Activated CD8-positive, alpha-beta T cell treated with anti-CD3 and anti-CD28 coated beads, Interleukin-2, amount 10 ng/mL, durations not matched to agents 7 days and 5 days (primary cell): ENCODE results near the gene ZNF579. TPM values are rescaled to one million over a fixed set of nuclear protein-coding genes. Genes with fewer than 3 reads are reported as not detected.

Experiments
- ATAC-seq: fragments of 150-1000 bp; cut with Tn5 transposase; one replicate; pipeline ENCODE4 v1.10.0; 2021; ENCODE audit warnings: moderate library complexity
- CTCF ChIA-PET: fragments of 350-600 bp; sonication (Branson Sonifier 250); formaldehyde crosslinking; loops from one replicate; lab custom pipeline; 2021; ENCODE audit warnings: antibody characterized with exemption; lab: Charles Lee
- POLR2A ChIA-PET: fragments of 350-600 bp; sonication (Branson Sonifier 250); formaldehyde crosslinking; loops from one replicate; lab custom pipeline; 2021; ENCODE audit warnings: antibody characterized with exemption; lab: Charles Lee
- DNase-seq: peaks from one replicate; pipeline ENCODE4 v3.0.0-alpha.2; 2020
- H3K27ac Mint-ChIP-seq: one replicate; pipeline ENCODE4 v1.8.0; 2021; ENCODE audit warnings: mild to moderate bottlenecking, mixed read lengths
- H3K27me3 Mint-ChIP-seq: one replicate; pipeline ENCODE4 v1.8.0; 2021; ENCODE audit warnings: low read depth, mixed read lengths
- H3K36me3 Mint-ChIP-seq: one replicate; pipeline ENCODE4 v1.8.0; 2021; ENCODE audit warnings: low read depth, mixed read lengths
- H3K4me1 Mint-ChIP-seq: one replicate; pipeline ENCODE4 v1.8.0; 2021; ENCODE audit warnings: low read depth, mixed read lengths
- H3K4me3 Mint-ChIP-seq: one replicate; pipeline ENCODE4 v1.8.0; 2021; ENCODE audit warnings: mild to moderate bottlenecking, mixed read lengths
- H3K9me3 Mint-ChIP-seq: one replicate; pipeline ENCODE4 v1.8.0; 2022; ENCODE audit warnings: mixed read lengths; ENCODE audit not compliant: insufficient read depth
- total RNA-seq, 2 experiments: library from RNA; stranded (reverse); gene quantifications; one replicate each; pipeline ENCODE4 v1.2.3, GENCODE V29; 2021

Gene ZNF579
- total RNA-seq = 1 to 10 TPM; 5.6 to 6.2 TPM

GRCh38 chr19:55580628-55581144 is at the start of gene ZNF579:
Gene ZNF579 (minus strand): TSS chr19:55580848. CDS start chr19:55579639, 1,209 bp downstream.
- Mint-ChIP-seq H3K9me3 (no peaks in the 10 kb centered on the region), H3K36me3 (peaks cover 14% of the 10 kb centered on the region), H3K27ac (peak within 1 kb of the TSS; percentile 91), H3K4me3 (peak within 1 kb of the TSS; percentile 76), H3K27me3 (peaks cover 9% of the 10 kb centered on the region), H3K4me1 (peaks cover 25% of the 10 kb centered on the region)
- ChIA-PET CTCF (interaction anchor here (2.0 kb wide), 1 partner anchor 53 kb away, joined by 9 read pairs; no protein-coding TSS in a partner anchor), POLR2A (interaction anchor here (0.7 to 2.0 kb wide), 4 partner anchors 19 to 54 kb away, joined by 3 to 9 read pairs (median 4); partner anchors contain the start of gene FIZ1)
- peak; percentile 69 for ATAC-seq
- DNase-seq = peak; percentile 79

GRCh38 chr19:55626350-55626749 is 45.7 kb upstream of the ZNF579 start:
- ATAC-seq (peak; percentile 73), DNase-seq (peak; percentile 84)
- ChIA-PET POLR2A (interaction anchor here (1.1 to 2.8 kb wide), 4 partner anchors 9 to 150 kb away, joined by 3 to 27 read pairs (median 7); partner anchors contain the start of genes FIZ1, ZNF524, ZNF628 and ZNF865), CTCF (interaction anchor here (0.8 to 7.1 kb wide), 21 partner anchors 9 to 508 kb away, joined by 3 to 59 read pairs (median 4); partner anchors contain the start of genes ISOC2, TMEM238, U2AF2 and ZNF524)
- H3K36me3 Mint-ChIP-seq = peaks cover 3% of the 10 kb centered on the region
- H3K4me3 Mint-ChIP-seq = peak overlapping the region; percentile 71
- H3K4me1 Mint-ChIP-seq = peaks cover 39% of the 10 kb centered on the region
- peaks cover 13% of the 10 kb centered on the region for H3K27me3 Mint-ChIP-seq
- H3K9me3 Mint-ChIP-seq = peaks cover 4% of the 10 kb centered on the region
- H3K27ac Mint-ChIP-seq = peak overlapping the region; percentile 87

GRCh38 chr19:55625004-55625326 is 44.3 kb upstream of the ZNF579 start:
- peaks cover 13% of the 10 kb centered on the region for H3K27me3 Mint-ChIP-seq
- peaks cover 53% of the 10 kb centered on the region for H3K4me1 Mint-ChIP-seq
- peak overlapping the region; percentile 98 for H3K27ac Mint-ChIP-seq
- peaks cover 15% of the 10 kb centered on the region for H3K36me3 Mint-ChIP-seq
- ChIA-PET CTCF (interaction anchor here (0.9 to 7.1 kb wide), 13 partner anchors 8 to 371 kb away, joined by 3 to 59 read pairs (median 6); partner anchors contain the start of genes FIZ1 and ZNF865), POLR2A (interaction anchor here (0.6 to 2.8 kb wide), 9 partner anchors 10 to 685 kb away, joined by 3 to 27 read pairs (median 3); partner anchors contain the start of genes FIZ1, NAT14, PPP6R1 and ZNF865)
- DNase-seq (no peak), ATAC-seq (no peak)
- peak overlapping the region; percentile 85 for H3K4me3 Mint-ChIP-seq
- H3K9me3 Mint-ChIP-seq = peaks cover 4% of the 10 kb centered on the region

GRCh38 chr19:55624109-55625003 is 43.7 kb upstream of the ZNF579 start, which contains the start of gene ZNF784:
Gene ZNF784 (minus strand): TSS chr19:55624566. CDS start chr19:55624561, 5 bp downstream.
- Mint-ChIP-seq H3K4me3 (peak within 1 kb of the TSS; percentile 85), H3K4me1 (peaks cover 57% of the 10 kb centered on the region), H3K27me3 (peaks cover 13% of the 10 kb centered on the region), H3K36me3 (peaks cover 19% of the 10 kb centered on the region), H3K27ac (peak within 1 kb of the TSS; percentile 98), H3K9me3 (peaks cover 4% of the 10 kb centered on the region)
- POLR2A ChIA-PET = interaction anchor here (0.6 to 2.8 kb wide), 8 partner anchors 10 to 365 kb away, joined by 3 to 27 read pairs (median 3); partner anchors contain the start of genes FIZ1, NAT14, PPP6R1 and ZNF865
- CTCF ChIA-PET = interaction anchor here (0.8 to 7.1 kb wide), 11 partner anchors 9 to 370 kb away, joined by 3 to 59 read pairs (median 5); partner anchors contain the start of genes FIZ1 and ZNF865
- DNase-seq = peak; percentile 94
- peak; percentile 62 for ATAC-seq

- peaks cover 22% of the 10 kb centered on the region for H3K36me3 Mint-ChIP-seq
- peaks cover 10% of the 10 kb centered on the region for H3K27me3 Mint-ChIP-seq
- ATAC-seq = no peak
- H3K27ac Mint-ChIP-seq = no peak overlapping the region
- H3K4me3 Mint-ChIP-seq = peak overlapping the region; percentile 85
- H3K9me3 Mint-ChIP-seq = peaks cover 4% of the 10 kb centered on the region
- no peak for DNase-seq
- ChIA-PET CTCF (interaction anchor here (1.5 to 7.1 kb wide), 5 partner anchors 9 to 120 kb away, joined by 5 to 59 read pairs (median 13); partner anchors contain the start of gene ZNF865), POLR2A (interaction anchor here (1.6 to 2.8 kb wide), 2 partner anchors 17 to 24 kb away, joined by 10 to 27 read pairs; partner anchors contain the start of genes FIZ1 and ZNF865)
- H3K4me1 Mint-ChIP-seq = peaks cover 60% of the 10 kb centered on the region
Observed at GRCh38 chr19:55623561-55623960, 42.9 kb upstream of the ZNF579 start.

GRCh38 chr19:55623130-55623529 is 42.5 kb upstream of the ZNF579 start:
- DNase-seq = no peak
- H3K27ac Mint-ChIP-seq = no peak overlapping the region
- peaks cover 22% of the 10 kb centered on the region for H3K36me3 Mint-ChIP-seq
- POLR2A ChIA-PET = no interaction called here
- CTCF ChIA-PET = interaction anchor here (0.9 to 7.1 kb wide), 4 partner anchors 10 to 119 kb away, joined by 3 to 59 read pairs (median 18); partner anchors contain the start of gene ZNF865
- H3K4me1 Mint-ChIP-seq = peaks cover 60% of the 10 kb centered on the region
- H3K9me3 Mint-ChIP-seq = peaks cover 4% of the 10 kb centered on the region
- peaks cover 8% of the 10 kb centered on the region for H3K27me3 Mint-ChIP-seq
- ATAC-seq = no peak
- H3K4me3 Mint-ChIP-seq = no peak overlapping the region

- H3K9me3 Mint-ChIP-seq = peaks cover 4% of the 10 kb centered on the region
- no peak for ATAC-seq
- peaks cover 56% of the 10 kb centered on the region for H3K4me1 Mint-ChIP-seq
- H3K27ac Mint-ChIP-seq = no peak overlapping the region
- H3K4me3 Mint-ChIP-seq = no peak overlapping the region
- peaks cover 3% of the 10 kb centered on the region for H3K27me3 Mint-ChIP-seq
- CTCF ChIA-PET = interaction anchor here (0.9 to 7.1 kb wide), 3 partner anchors 10 to 119 kb away, joined by 3 to 59 read pairs (median 24); partner anchors contain the start of gene ZNF865
- H3K36me3 Mint-ChIP-seq = peaks cover 26% of the 10 kb centered on the region
- no peak for DNase-seq
- POLR2A ChIA-PET = no interaction called here
Observed at GRCh38 chr19:55622242-55622969, 41.8 kb upstream of the ZNF579 start.

GRCh38 chr19:55621673-55622231 is 41.1 kb upstream of the ZNF579 start:
- ChIA-PET POLR2A (no interaction called here), CTCF (interaction anchor here (3.9 to 7.1 kb wide), 2 partner anchors 10 to 16 kb away, joined by 13 to 59 read pairs; partner anchors contain the start of gene ZNF865)
- Mint-ChIP-seq H3K4me1 (peaks cover 50% of the 10 kb centered on the region), H3K4me3 (no peak overlapping the region), H3K9me3 (peaks cover 4% of the 10 kb centered on the region), H3K27ac (no peak overlapping the region), H3K27me3 (peaks cover under 1% of the 10 kb centered on the region), H3K36me3 (peaks cover 30% of the 10 kb centered on the region)
- ATAC-seq (no peak), DNase-seq (no peak)

GRCh38 chr19:55621205-55621672 is 40.6 kb upstream of the ZNF579 start:
- Mint-ChIP-seq H3K4me1 (peaks cover 45% of the 10 kb centered on the region), H3K27ac (peak overlapping the region; percentile 68), H3K4me3 (no peak overlapping the region), H3K27me3 (no peaks in the 10 kb centered on the region), H3K36me3 (peaks cover 34% of the 10 kb centered on the region), H3K9me3 (peaks cover 4% of the 10 kb centered on the region)
- CTCF ChIA-PET = interaction anchor here (3.2 to 7.1 kb wide), 3 partner anchors 10 to 16 kb away, joined by 13 to 59 read pairs (median 17); partner anchors contain the start of gene ZNF865
- POLR2A ChIA-PET = no interaction called here
- ATAC-seq (no peak), DNase-seq (no peak)
